ENCODE data around the gene PEAK3.

PEAK3 gene, protein sequence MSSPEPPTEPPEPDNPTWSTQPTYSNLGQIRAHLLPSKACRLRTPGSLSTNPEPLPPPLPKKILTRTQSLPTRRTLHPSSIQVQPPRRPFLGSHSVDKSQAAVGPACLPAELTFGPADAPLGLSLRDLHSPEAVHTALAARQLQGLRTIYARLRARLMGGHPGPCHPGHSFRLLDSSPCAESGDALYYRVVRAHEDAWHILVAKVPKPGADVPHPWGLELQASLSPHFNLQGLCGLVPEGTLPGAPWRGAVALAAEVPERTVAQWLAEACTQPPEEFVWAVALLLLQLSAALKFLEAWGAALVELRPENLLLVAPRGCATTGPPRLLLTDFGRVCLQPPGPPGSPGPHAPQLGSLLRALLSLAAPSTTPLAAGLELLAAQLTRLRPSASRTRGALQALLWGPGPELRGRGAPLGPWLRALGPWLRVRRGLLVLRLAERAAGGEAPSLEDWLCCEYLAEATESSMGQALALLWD

GRCh38 chr19:2282062-2282861, at the start of gene PEAK3:
Gene PEAK3, minus strand, starts transcription at chr19:2282175. Its CDS starts 1,244 bp downstream, at chr19:2280931.
- Mint-ChIP-seq H3K27me3 (no peaks in the 10 kb centered on the region), H3K4me1 (peaks cover 19 to 36% of the 10 kb centered on the region in 2 donors), H3K9me3 (no peaks in the 10 kb centered on the region), H3K4me3 (peak within 1 kb of the TSS; percentile 80 to 82), H3K36me3 (peaks cover 0 to 3% of the 10 kb centered on the region in 2 donors), H3K27ac (peak within 1 kb of the TSS; percentile 76)
- DNase-seq (no peak), ATAC-seq (replicated peaks) (peak; percentile 71)

GRCh38 chr19:2330632-2331284, 48.8 kb upstream of the PEAK3 start:
- peaks cover 70 to 84% of the 10 kb centered on the region in 2 donors for H3K4me1 Mint-ChIP-seq
- no peaks in the 10 kb centered on the region for H3K27me3 Mint-ChIP-seq
- H3K9me3 Mint-ChIP-seq = peaks cover 0 to 4% of the 10 kb centered on the region in 2 donors

GRCh38 chr19:2330255-2330631, 48.3 kb upstream of the PEAK3 start:
- peak overlapping the region; percentile 72 for H3K27ac Mint-ChIP-seq
- H3K36me3 Mint-ChIP-seq = peaks cover 24 to 34% of the 10 kb centered on the region in 2 donors
- H3K4me1 Mint-ChIP-seq = peaks cover 71 to 84% of the 10 kb centered on the region in 2 donors
- no peak for DNase-seq
- ATAC-seq (replicated peaks) = no peak
- H3K9me3 Mint-ChIP-seq = peaks cover 0 to under 1% of the 10 kb centered on the region in 2 donors
- peak overlapping the region; percentile 40 to 49 for H3K4me3 Mint-ChIP-seq
- no peaks in the 10 kb centered on the region for H3K27me3 Mint-ChIP-seq

More at GRCh38 chr19:2330632-2331284, 48.8 kb upstream of the PEAK3 start:
- peak overlapping the region; percentile 25 for H3K27ac Mint-ChIP-seq
- DNase-seq = no peak
- ATAC-seq (replicated peaks) = no peak
- H3K36me3 Mint-ChIP-seq = peaks cover 23 to 34% of the 10 kb centered on the region in 2 donors
- H3K4me3 Mint-ChIP-seq = peak overlapping the region; percentile 57 to 60

- no peak for DNase-seq
- Mint-ChIP-seq H3K36me3 (peaks cover 22 to 32% of the 10 kb centered on the region in 2 donors), H3K4me1 (peaks cover 74 to 88% of the 10 kb centered on the region in 2 donors), H3K27ac (peak overlapping the region; percentile 96), H3K27me3 (no peaks in the 10 kb centered on the region), H3K4me3 (peak overlapping the region; percentile 89 to 98), H3K9me3 (no peaks in the 10 kb centered on the region)
- no peak for ATAC-seq (replicated peaks)
Measured at GRCh38 chr19:2329501-2329916, 47.5 kb upstream of the PEAK3 start.

DNA sequence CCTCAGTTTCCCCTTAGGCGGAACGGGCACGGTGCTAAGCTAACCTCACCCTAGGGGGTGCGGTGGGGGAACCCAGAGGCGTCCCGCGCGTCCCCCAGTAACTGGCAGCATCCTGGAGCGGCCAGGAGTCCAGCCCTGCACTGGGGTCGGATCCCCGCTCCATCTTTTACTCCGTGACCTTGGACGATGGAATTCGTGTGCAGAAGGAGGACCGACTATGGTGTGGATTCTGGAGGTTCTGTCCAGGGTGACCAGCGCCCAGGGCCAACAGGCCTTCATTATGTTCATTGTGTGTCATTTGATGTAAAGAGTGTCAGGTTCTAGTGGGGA, 47.1 kb upstream of the PEAK3 start:
- ATAC-seq (replicated peaks) (no peak), DNase-seq (no peak)
- peak overlapping the region; percentile 96 for H3K27ac Mint-ChIP-seq
- peaks cover 73 to 88% of the 10 kb centered on the region in 2 donors for H3K4me1 Mint-ChIP-seq
- no peaks in the 10 kb centered on the region for H3K9me3 Mint-ChIP-seq
- peaks cover 25 to 36% of the 10 kb centered on the region in 2 donors for H3K36me3 Mint-ChIP-seq
- H3K27me3 Mint-ChIP-seq = no peaks in the 10 kb centered on the region
- H3K4me3 Mint-ChIP-seq = peak overlapping the region; percentile 89 to 98

GRCh38 chr19:2328401-2329148, 46.6 kb upstream of the PEAK3 start, which contains the start of the genes LSM7 and SPPL2B:
Gene LSM7, minus strand, starts transcription at chr19:2328586. Its CDS starts 20 bp downstream, at chr19:2328566.
Gene SPPL2B, plus strand, starts transcription at chr19:2328684. Its CDS starts 26 bp downstream, at chr19:2328710.
- peaks cover 71 to 88% of the 10 kb centered on the region in 2 donors for H3K4me1 Mint-ChIP-seq
- H3K36me3 Mint-ChIP-seq = peaks cover 27 to 41% of the 10 kb centered on the region in 2 donors
- H3K4me3 Mint-ChIP-seq = peak within 1 kb of the TSS; percentile 89 to 98
- peak; percentile 85 for DNase-seq
- no peaks in the 10 kb centered on the region for H3K27me3 Mint-ChIP-seq
- peak; percentile 59 to 62 for ATAC-seq (replicated peaks)
- peak within 1 kb of the TSS; percentile 98 for H3K27ac Mint-ChIP-seq
- no peaks in the 10 kb centered on the region for H3K9me3 Mint-ChIP-seq

DNA sequence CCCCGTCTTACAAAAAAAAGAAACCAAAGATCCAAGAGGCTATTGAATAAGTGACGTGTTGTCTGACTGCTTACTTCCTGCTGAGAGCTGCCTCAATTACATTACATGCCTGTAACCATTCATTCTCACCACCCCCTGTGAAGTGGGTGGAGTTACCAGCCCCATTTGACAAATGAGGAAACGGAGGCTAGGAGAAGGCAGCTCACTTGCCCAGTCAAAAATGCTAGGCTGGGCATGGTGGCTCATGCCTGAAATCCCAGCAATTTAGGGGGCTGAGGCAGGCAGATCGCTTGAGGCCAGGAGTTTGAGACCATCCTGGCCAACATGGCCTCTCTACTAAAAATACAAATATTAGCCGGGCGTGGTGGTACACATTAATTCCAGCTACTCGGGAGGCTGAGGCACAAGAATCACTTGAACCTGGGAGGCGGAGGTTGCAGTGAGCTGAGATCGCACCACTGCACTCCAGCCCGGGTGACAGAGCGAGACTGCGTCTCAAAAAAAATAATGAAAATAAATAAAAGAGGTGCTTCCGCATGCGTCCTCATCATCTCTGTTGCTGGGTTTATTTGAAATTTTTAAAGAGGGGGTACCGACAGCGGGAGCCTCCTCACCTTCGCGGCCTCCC, 45.9 kb upstream of the PEAK3 start:
- Mint-ChIP-seq H3K9me3 (no peaks in the 10 kb centered on the region), H3K27ac (peak overlapping the region; percentile 98), H3K36me3 (peaks cover 31 to 46% of the 10 kb centered on the region in 2 donors), H3K27me3 (no peaks in the 10 kb centered on the region), H3K4me3 (peak overlapping the region; percentile 89 to 98), H3K4me1 (peaks cover 70 to 88% of the 10 kb centered on the region in 2 donors)
- peak; percentile 60 for DNase-seq
- ATAC-seq (replicated peaks) = peak; percentile 56 to 59

GRCh38 chr19:2326699-2327360, 44.9 kb upstream of the PEAK3 start:
- Mint-ChIP-seq H3K27ac (peak overlapping the region; percentile 98), H3K4me1 (peaks cover 62 to 80% of the 10 kb centered on the region in 2 donors), H3K36me3 (peaks cover 32 to 48% of the 10 kb centered on the region in 2 donors), H3K9me3 (no peaks in the 10 kb centered on the region), H3K27me3 (no peaks in the 10 kb centered on the region), H3K4me3 (peak overlapping the region; percentile 89 to 98)
- ATAC-seq (replicated peaks) = no peak
- DNase-seq = no peak

- H3K9me3 Mint-ChIP-seq = no peaks in the 10 kb centered on the region
- peaks cover 52 to 66% of the 10 kb centered on the region in 2 donors for H3K4me1 Mint-ChIP-seq
- H3K36me3 Mint-ChIP-seq = peaks cover 38 to 48% of the 10 kb centered on the region in 2 donors
- H3K27me3 Mint-ChIP-seq = no peaks in the 10 kb centered on the region
- H3K27ac Mint-ChIP-seq = peak overlapping the region; percentile 91
- ATAC-seq (replicated peaks) (peak; percentile 9 to 24), DNase-seq (no peak)
- peak overlapping the region; percentile 75 to 78 for H3K4me3 Mint-ChIP-seq
Measured at GRCh38 chr19:2325281-2326046, 43.5 kb upstream of the PEAK3 start.

GRCh38 chr19:2324220-2324948, 42.4 kb upstream of the PEAK3 start:
- Mint-ChIP-seq H3K27ac (peak overlapping the region; percentile 91), H3K9me3 (no peaks in the 10 kb centered on the region), H3K4me1 (peaks cover 46 to 63% of the 10 kb centered on the region in 2 donors), H3K36me3 (peaks cover 33 to 42% of the 10 kb centered on the region in 2 donors), H3K4me3 (peak overlapping the region; percentile 75 to 78), H3K27me3 (no peaks in the 10 kb centered on the region)
- peak; percentile 14 to 48 for ATAC-seq (replicated peaks)
- DNase-seq = no peak

DNA sequence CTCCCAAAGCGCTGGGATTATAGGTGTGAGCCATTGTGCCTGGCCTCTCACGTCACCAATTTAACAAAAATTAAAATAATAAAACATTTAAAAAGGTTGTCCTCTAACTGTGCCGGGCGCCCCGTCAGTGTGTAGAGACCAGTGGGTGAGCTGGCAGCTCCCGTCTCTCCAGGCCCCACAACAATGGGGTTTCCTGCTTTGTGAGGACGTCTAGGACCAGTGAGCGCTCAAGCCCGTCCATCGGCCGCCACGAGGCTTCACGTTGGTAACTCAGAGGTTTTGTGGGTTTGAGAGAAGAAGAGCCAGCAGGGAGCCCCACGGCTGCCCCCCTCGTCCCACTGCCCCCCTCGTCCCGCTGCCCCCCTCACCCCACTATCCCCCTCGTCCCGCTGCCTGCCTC, 41.7 kb upstream of the PEAK3 start:
- DNase-seq = no peak
- no peak overlapping the region for H3K27ac Mint-ChIP-seq
- H3K9me3 Mint-ChIP-seq = no peaks in the 10 kb centered on the region
- no peak for ATAC-seq (replicated peaks)
- H3K36me3 Mint-ChIP-seq = peaks cover 33 to 38% of the 10 kb centered on the region in 2 donors
- peaks cover 49 to 64% of the 10 kb centered on the region in 2 donors for H3K4me1 Mint-ChIP-seq
- no peak overlapping the region for H3K4me3 Mint-ChIP-seq
- H3K27me3 Mint-ChIP-seq = no peaks in the 10 kb centered on the region

All from stimulated activated naive B cell treated with anti-CD40 and anti-IgM and Interleukin-4, amounts not matched to agents 10 μg/mL and 1 μg/mL and 100 μg/mL, for 72 hours (primary cell).